GM19238 (cell line): Measurements from ENCODE around the gene NIM1K.
"Not testable (repeated sequence)": the region's sequence is repeated elsewhere in the genome, so short reads cannot be mapped to it uniquely, and the experiment has no call there.

ENCODE experiments used
- DNase-seq: peaks from one replicate; pipeline ENCODE4 v3.0.0; 2011; ENCODE audit warnings: low spot score; ENCODE audit not compliant: insufficient read length

The NIM1K gene

GRCh38 chr5:43313035-43313853, 121.2 kb downstream of the NIM1K start, which contains the start of gene HMGCS1:
Gene HMGCS1 (minus strand): TSS chr5:43313412. CDS start chr5:43298965, 14,447 bp downstream.
- DNase-seq, result peak; percentile 89

GRCh38 chr5:43313854-43314457, 121.9 kb downstream of the NIM1K start:
- DNase-seq, result no peak

GRCh38 chr5:43314724-43315123, 122.7 kb downstream of the NIM1K start:
- no peak for DNase-seq

- no peak for DNase-seq
These were observed 123.2 kb downstream of the NIM1K start for GRCh38 chr5:43315263-43315662.

- no peak for DNase-seq
These were observed 123.7 kb downstream of the NIM1K start for GRCh38 chr5:43315682-43316081.

- DNase-seq, result no peak
These were observed 124.4 kb downstream of the NIM1K start for GRCh38 chr5:43316421-43316820.

GRCh38 chr5:43320846-43321245, 128.8 kb downstream of the NIM1K start:
- no peak for DNase-seq

- DNase-seq, result not testable (repeated sequence)
These were observed 131.5 kb downstream of the NIM1K start for GRCh38 chr5:43323488-43323887.

- not testable (repeated sequence) for DNase-seq
These were observed 133.6 kb downstream of the NIM1K start for GRCh38 chr5:43325624-43326023.
